Stimulated activated CD4-positive, alpha-beta T cell treated with anti-CD3 and anti-CD28 coated beads, Interleukin-1b, Interleukin-23, amount 100 ng/mL, for 1 hour (primary cell): ENCODE measurements around the gene NYAP1.
A peak's percentile ranks its signal among the peaks of the same experiment; 100 is the strongest.
"Not testable (repeated sequence)": the region's sequence is repeated elsewhere in the genome, so short reads cannot be mapped to it uniquely, and the experiment has no call there.

ENCODE experiments used
- DNase-seq, 2 donors: peaks; one replicate each; pipeline ENCODE4 v3.0.0-alpha.2; 2020; ENCODE audit warnings: low read depth in 2 of 2

NYAP1 gene

GRCh38 chr7:100510437-100511239 is 26.9 kb downstream of the NYAP1 start:
- DNase-seq: no peak

- DNase-seq: no peak
Measured at GRCh38 chr7:100513212-100513810, 29.6 kb downstream of the NYAP1 start.

GRCh38 chr7:100515072-100515532 is 31.4 kb downstream of the NYAP1 start:
- DNase-seq: no peak

- no peak for DNase-seq
Measured at GRCh38 chr7:100516135-100516812, 32.5 kb downstream of the NYAP1 start.

GRCh38 chr7:100517305-100517704 is 33.6 kb downstream of the NYAP1 start:
- DNase-seq: no peak

- DNase-seq: no peak
Measured at GRCh38 chr7:100519580-100519979, 35.9 kb downstream of the NYAP1 start.

- DNase-seq: no peak
Measured at GRCh38 chr7:100520138-100520537, 36.4 kb downstream of the NYAP1 start.

- DNase-seq: no peak
Measured at GRCh38 chr7:100521076-100521475, 37.3 kb downstream of the NYAP1 start.

- not testable (repeated sequence) for DNase-seq
Measured at GRCh38 chr7:100521909-100522593, 38.3 kb downstream of the NYAP1 start.

GRCh38 chr7:100523192-100523591 is 39.5 kb downstream of the NYAP1 start:
- not testable (repeated sequence) for DNase-seq

- not testable (repeated sequence) for DNase-seq
Measured at GRCh38 chr7:100528108-100528866, 44.6 kb downstream of the NYAP1 start.

GRCh38 chr7:100532165-100533022 is 48.7 kb downstream of the NYAP1 start:
- DNase-seq: no peak

- DNase-seq: not testable (repeated sequence)
Measured at GRCh38 chr7:100535982-100536381, 52.3 kb downstream of the NYAP1 start.

- not testable (repeated sequence) for DNase-seq
Measured at GRCh38 chr7:100536695-100537094, 53.0 kb downstream of the NYAP1 start.

- no peak for DNase-seq
Measured at GRCh38 chr7:100538348-100538653, 54.6 kb downstream of the NYAP1 start.

- DNase-seq: peak; percentile 99 to 100
Measured at GRCh38 chr7:100538654-100539435, 55.1 kb downstream of the NYAP1 start, which contains the start of gene AGFG2. Gene AGFG2 (plus strand): TSS chr7:100539203. CDS start chr7:100539347, 144 bp downstream.

GRCh38 chr7:100539436-100540006 is 55.8 kb downstream of the NYAP1 start:
- no peak for DNase-seq

GRCh38 chr7:100540073-100540723 is 56.5 kb downstream of the NYAP1 start:
- DNase-seq: no peak

GRCh38 chr7:100541309-100541708 is 57.6 kb downstream of the NYAP1 start:
- DNase-seq: not testable (repeated sequence)
